HG03460 (cell line): ENCODE measurements around the gene SAMD4B.
A peak's percentile ranks its signal among the peaks of the same experiment; 100 is the strongest.

Experiments used
- ATAC-seq: cut with Tn5 transposase; IDR thresholded peaks from one replicate; pipeline ENCODE4 v1.9.1; 2021; ENCODE audit not compliant: unreplicated experiment

SAMD4B gene

GRCh38 chr19:39407660-39408391 is 65.6 kb downstream of the SAMD4B start:
- no peak for ATAC-seq

GRCh38 chr19:39408392-39409207 is 66.4 kb downstream of the SAMD4B start:
- no peak for ATAC-seq

GRCh38 chr19:39409208-39410016 is 67.2 kb downstream of the SAMD4B start:
- ATAC-seq: no peak

GRCh38 chr19:39410017-39410830 is 68.0 kb downstream of the SAMD4B start:
- no peak for ATAC-seq

- ATAC-seq: no peak
These were observed 68.5 kb downstream of the SAMD4B start for GRCh38 chr19:39410831-39411080.

- no peak for ATAC-seq
These were observed 69.0 kb downstream of the SAMD4B start for GRCh38 chr19:39411081-39411831.

- ATAC-seq: peak; percentile 20
These were observed 69.5 kb downstream of the SAMD4B start for GRCh38 chr19:39411832-39412099.

GRCh38 chr19:39412100-39412866 is 70.1 kb downstream of the SAMD4B start, which contains the start of gene PLEKHG2:
PLEKHG2 (plus strand) TSS chr19:39412669; CDS start chr19:39414087, 1,418 bp downstream.
- peak; percentile 48 for ATAC-seq

GRCh38 chr19:39412867-39413271 is 70.6 kb downstream of the SAMD4B start:
- no peak for ATAC-seq

GRCh38 chr19:39413272-39413910 is 71.2 kb downstream of the SAMD4B start:
- ATAC-seq: no peak

GRCh38 chr19:39413911-39414608 is 71.8 kb downstream of the SAMD4B start:
- ATAC-seq: no peak

- ATAC-seq: no peak
These were observed 73.2 kb downstream of the SAMD4B start for GRCh38 chr19:39415111-39416046.

GRCh38 chr19:39416152-39417120 is 74.2 kb downstream of the SAMD4B start:
- no peak for ATAC-seq

- no peak for ATAC-seq
These were observed 75.4 kb downstream of the SAMD4B start for GRCh38 chr19:39417463-39418181.

GRCh38 chr19:39419003-39419402 is 76.8 kb downstream of the SAMD4B start:
- ATAC-seq: no peak

- ATAC-seq: no peak
These were observed 78.5 kb downstream of the SAMD4B start for GRCh38 chr19:39420769-39421168.
